Measurements from ENCODE around the gene SLC13A3. TPM values are rescaled to one million over a fixed set of nuclear protein-coding genes. Genes with fewer than 3 reads are reported as not detected.
A peak's percentile ranks its signal among the peaks of the same experiment; 100 is the strongest.

SLC13A3 gene
- polyA plus RNA-seq, 2 of the 4 experiments (the other 2 are of a cell fraction) = 0.19 TPM; not detected in 1

DNA sequence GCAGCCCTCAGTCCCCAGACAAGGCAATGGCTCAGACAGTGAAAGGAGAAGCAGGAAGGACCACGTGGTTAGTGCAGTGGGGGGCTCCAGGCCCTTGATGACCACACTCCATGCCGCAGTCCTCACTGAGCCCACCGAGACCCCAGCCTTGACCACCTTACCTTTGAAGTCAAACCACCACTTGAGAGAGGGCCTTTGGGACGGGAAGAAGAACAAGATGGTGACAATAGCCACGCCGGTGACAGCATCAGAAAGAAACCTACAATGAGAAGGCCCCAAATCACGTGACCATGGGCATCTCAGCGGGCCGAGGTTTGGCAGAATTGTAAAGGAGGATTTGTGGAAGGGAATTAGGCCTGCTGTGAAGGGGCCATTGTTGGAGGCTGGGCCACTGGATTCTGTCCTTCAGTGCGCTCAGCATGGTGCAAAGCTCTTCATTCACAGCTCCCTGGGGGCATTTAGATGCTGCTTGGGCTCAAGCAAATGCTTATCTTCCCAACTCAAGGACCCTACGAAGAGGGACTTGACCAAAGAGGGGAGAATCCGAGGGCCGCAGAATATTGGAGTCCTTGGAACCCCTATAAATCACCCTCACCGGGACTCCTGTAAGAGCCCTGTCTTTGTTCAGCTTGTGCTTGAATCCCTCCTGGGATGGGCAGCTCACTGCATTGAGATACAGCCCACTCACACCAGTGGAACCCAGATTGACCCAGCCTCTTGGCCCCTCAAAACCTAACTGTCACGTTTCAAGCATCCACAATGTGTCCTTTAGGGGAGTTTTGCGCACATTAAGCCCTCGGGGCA lies 67.6 kb downstream of the SLC13A3 start:
- ATAC-seq (no peak), DNase-seq (ENCODE audit: low read depth in 1 of 2, low spot score in 1 of 2) (no peak), FAIRE-seq (no peak)
- CTCF ChIA-PET = interaction anchor here (2.0 kb wide), 1 partner anchor 10 kb away, joined by 5 read pairs; no protein-coding TSS in a partner anchor
- Histone ChIP-seq H3K4me2 (no peak overlapping the region), H3K4me1 (no peaks in the 10 kb centered on the region), H3K4me3 (no peak overlapping the region), H3K27ac (no peak overlapping the region), H3K9me3 (no peaks in the 10 kb centered on the region)
- TF ChIP-seq USF2 (IDR thresholded peaks at IDR 0.05) (peak; percentile 21; the same call in 1 of the 2 replicates), CHD4 (IDR thresholded peaks at IDR 0.05; ENCODE audit: borderline replicate concordance) (no peak)
- POLR2A ChIA-PET = no interaction called here
- 37% methylated on average over 17 of the region's 17 CpGs for WGBS (ENCODE audit: missing lambda C conversion rate)

DNA sequence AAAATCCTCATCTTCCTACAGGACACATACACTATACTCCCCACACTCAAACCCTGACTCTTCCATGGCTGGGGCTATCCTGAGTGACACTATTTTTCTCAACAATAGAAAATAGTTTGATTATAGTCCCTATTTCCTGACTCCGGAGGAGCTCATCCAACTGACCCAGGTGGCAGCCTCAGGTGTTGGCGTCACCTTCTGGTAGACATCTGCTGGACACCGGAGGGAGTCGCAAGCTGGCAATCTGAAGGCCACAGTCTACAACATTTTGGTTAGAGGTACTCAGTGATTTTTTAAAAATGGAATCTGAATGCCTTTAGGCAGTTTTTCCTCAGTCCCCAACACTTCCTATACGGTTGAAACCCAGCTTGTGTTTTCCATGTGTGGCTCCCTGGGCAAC lies 68.6 kb downstream of the SLC13A3 start:
- ATAC-seq = no peak
- DNase-seq (ENCODE audit: low read depth in 1 of 2, low spot score in 1 of 2) = no peak
- Histone ChIP-seq H3K27ac (no peak overlapping the region), H3K4me3 (no peak overlapping the region), H3K9me3 (no peaks in the 10 kb centered on the region), H3K4me2 (no peak overlapping the region), H3K4me1 (no peaks in the 10 kb centered on the region)
- FAIRE-seq = no peak
- POLR2A ChIA-PET = no interaction called here
- 52% methylated on average over 5 of the region's 5 CpGs for WGBS (ENCODE audit: missing lambda C conversion rate)
- TF ChIP-seq, protein P1, sequence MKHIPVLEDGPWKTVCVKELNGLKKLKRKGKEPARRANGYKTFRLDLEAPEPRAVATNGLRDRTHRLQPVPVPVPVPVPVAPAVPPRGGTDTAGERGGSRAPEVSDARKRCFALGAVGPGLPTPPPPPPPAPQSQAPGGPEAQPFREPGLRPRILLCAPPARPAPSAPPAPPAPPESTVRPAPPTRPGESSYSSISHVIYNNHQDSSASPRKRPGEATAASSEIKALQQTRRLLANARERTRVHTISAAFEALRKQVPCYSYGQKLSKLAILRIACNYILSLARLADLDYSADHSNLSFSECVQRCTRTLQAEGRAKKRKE (CRISPR knock-in tag; IDR thresholded peaks at IDR 0.05; ENCODE audit: low read depth) = no peak
- no peak for TF ChIP-seq USF2 (IDR thresholded peaks at IDR 0.05)
- TF ChIP-seq RNF2 (IDR thresholded peaks at IDR 0.05; ENCODE audit: borderline replicate concordance, low read depth) = no peak
- no peak for TF ChIP-seq CBX2 (IDR thresholded peaks at IDR 0.05; ENCODE audit: borderline replicate concordance, low read depth)
- TF ChIP-seq, protein P2, sequence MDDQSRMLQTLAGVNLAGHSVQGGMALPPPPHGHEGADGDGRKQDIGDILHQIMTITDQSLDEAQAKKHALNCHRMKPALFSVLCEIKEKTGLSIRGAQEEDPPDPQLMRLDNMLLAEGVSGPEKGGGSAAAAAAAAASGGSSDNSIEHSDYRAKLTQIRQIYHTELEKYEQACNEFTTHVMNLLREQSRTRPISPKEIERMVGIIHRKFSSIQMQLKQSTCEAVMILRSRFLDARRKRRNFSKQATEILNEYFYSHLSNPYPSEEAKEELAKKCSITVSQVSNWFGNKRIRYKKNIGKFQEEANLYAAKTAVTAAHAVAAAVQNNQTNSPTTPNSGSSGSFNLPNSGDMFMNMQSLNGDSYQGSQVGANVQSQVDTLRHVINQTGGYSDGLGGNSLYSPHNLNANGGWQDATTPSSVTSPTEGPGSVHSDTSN (IDR thresholded peaks at IDR 0.05) = no peak
- TF ChIP-seq BCL3 (IDR thresholded peaks at IDR 0.05) = no peak
- TF ChIP-seq EHMT2 (IDR thresholded peaks at IDR 0.05; ENCODE audit: low read depth) = no peak
- TF ChIP-seq ZSCAN20 (CRISPR knock-in tag; IDR thresholded peaks at IDR 0.05) = no peak
- no peak for TF ChIP-seq KDM1A (IDR thresholded peaks at IDR 0.05; ENCODE audit: low read depth)
- TF ChIP-seq, protein P3, sequence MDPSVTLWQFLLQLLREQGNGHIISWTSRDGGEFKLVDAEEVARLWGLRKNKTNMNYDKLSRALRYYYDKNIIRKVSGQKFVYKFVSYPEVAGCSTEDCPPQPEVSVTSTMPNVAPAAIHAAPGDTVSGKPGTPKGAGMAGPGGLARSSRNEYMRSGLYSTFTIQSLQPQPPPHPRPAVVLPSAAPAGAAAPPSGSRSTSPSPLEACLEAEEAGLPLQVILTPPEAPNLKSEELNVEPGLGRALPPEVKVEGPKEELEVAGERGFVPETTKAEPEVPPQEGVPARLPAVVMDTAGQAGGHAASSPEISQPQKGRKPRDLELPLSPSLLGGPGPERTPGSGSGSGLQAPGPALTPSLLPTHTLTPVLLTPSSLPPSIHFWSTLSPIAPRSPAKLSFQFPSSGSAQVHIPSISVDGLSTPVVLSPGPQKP (IDR thresholded peaks at IDR 0.05; ENCODE audit: low read depth, low read length) = no peak
- TF ChIP-seq MAFK (IDR thresholded peaks at IDR 0.05; ENCODE audit: partially characterized antibody) = no peak
- TF ChIP-seq ZC3H11A (IDR thresholded peaks at IDR 0.05) = no peak
- no peak for TF ChIP-seq CBX8 (IDR thresholded peaks at IDR 0.05)
- CTCF ChIA-PET = interaction anchor here (1.0 to 2.0 kb wide), 3 partner anchors 9 to 145 kb away, joined by 3 to 5 read pairs (median 5); no protein-coding TSS in a partner anchor

- no peak overlapping the region for H3K4me3 ChIP-seq
- H3K4me2 ChIP-seq = no peak overlapping the region
- CTCF ChIA-PET = interaction anchor here (0.7 to 1.9 kb wide), 4 partner anchors 13 to 418 kb away, joined by 3 to 7 read pairs (median 4); no protein-coding TSS in a partner anchor
- peak in 1 of 2 experiments; percentile 40; a peak in 2 of 6 replicates for ATAC-seq
- 15% methylated on average over 3 of the region's 3 CpGs for WGBS (ENCODE audit: missing lambda C conversion rate)
- FAIRE-seq = no peak
- no peak for DNase-seq (ENCODE audit: low read depth in 1 of 2, low spot score in 1 of 2)
- H3K27ac ChIP-seq = no peak overlapping the region
- H3K9me3 ChIP-seq = no peaks in the 10 kb centered on the region
- POLR2A ChIA-PET = no interaction called here
- no peaks in the 10 kb centered on the region for H3K4me1 ChIP-seq
- no peak for TF ChIP-seq FOSB (CRISPR knock-in tag; IDR thresholded peaks at IDR 0.05)
- TF ChIP-seq, protein P3 (IDR thresholded peaks at IDR 0.05; ENCODE audit: low read depth, low read length) = no peak
- no peak for TF ChIP-seq HOXA7 (CRISPR knock-in tag; IDR thresholded peaks at IDR 0.05)
- no peak for TF ChIP-seq RFX5 (IDR thresholded peaks at IDR 0.05)
- no peak for TF ChIP-seq HDAC2 (IDR thresholded peaks at IDR 0.05)
- no peak for TF ChIP-seq PHF8 (IDR thresholded peaks at IDR 0.05; ENCODE audit: borderline replicate concordance, low read depth)
- TF ChIP-seq, protein P4, sequence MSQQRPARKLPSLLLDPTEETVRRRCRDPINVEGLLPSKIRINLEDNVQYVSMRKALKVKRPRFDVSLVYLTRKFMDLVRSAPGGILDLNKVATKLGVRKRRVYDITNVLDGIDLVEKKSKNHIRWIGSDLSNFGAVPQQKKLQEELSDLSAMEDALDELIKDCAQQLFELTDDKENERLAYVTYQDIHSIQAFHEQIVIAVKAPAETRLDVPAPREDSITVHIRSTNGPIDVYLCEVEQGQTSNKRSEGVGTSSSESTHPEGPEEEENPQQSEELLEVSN (IDR thresholded peaks at IDR 0.05; ENCODE audit: borderline replicate concordance, low read depth) = no peak
- no peak for TF ChIP-seq JUNB (IDR thresholded peaks at IDR 0.05)
- no peak for TF ChIP-seq ZNF302 (CRISPR knock-in tag; IDR thresholded peaks at IDR 0.05)
- no peak for TF ChIP-seq TP53 (CRISPR knock-in tag; IDR thresholded peaks at IDR 0.05)
- TF ChIP-seq HOXB13 (CRISPR knock-in tag; IDR thresholded peaks at IDR 0.05; ENCODE audit: low read depth) = no peak
- no peak for TF ChIP-seq RNF2 (IDR thresholded peaks at IDR 0.05; ENCODE audit: borderline replicate concordance, low read depth)
Observed at GRCh38 chr20:46581391-46581790, 69.9 kb downstream of the SLC13A3 start.
